Peyer's patch (tissue), 4 donors: ENCODE measurements around the gene SLC35G6.

Experiments
- CTCF ChIP-seq, 6 experiments: fragments of 450-650 bp in 4 of 6; fragments of 200-600 bp in 2 of 6; sonication (generic) in 1 of 6; IDR thresholded peaks; one replicate each; pipeline ENCODE4 v1.5.1; 2017 to 2019; ENCODE audit warnings: antibody characterized with exemption in 6 of 6, mild to moderate bottlenecking in 3 of 6, moderate library complexity in 1 of 6
- POLR2A ChIP-seq, 2 donors: fragments of 450-650 bp; IDR thresholded peaks; one replicate each; pipeline ENCODE4 v1.5.1; 2017; ENCODE audit warnings: antibody characterized with exemption in 2 of 2, mild to moderate bottlenecking in 2 of 2, moderate library complexity in 2 of 2

- TF ChIP-seq CTCF (IDR thresholded peaks at IDR 0.05) (no peak), POLR2A (IDR thresholded peaks at IDR 0.05) (no peak)
Measured at GRCh38 chr17:7459961-7460545, 21.2 kb upstream of the SLC35G6 start.
